Esophagus muscularis mucosa (tissue), 4 donors: ENCODE results near the gene USP20.

ENCODE experiments used
- CTCF ChIP-seq, 3 experiments: fragments of 200-600 bp in 2 of 3; fragments of 450-650 bp in 1 of 3; sonication (generic) in 2 of 3; IDR thresholded peaks; one replicate each; pipeline ENCODE4 v1.5.1; 2017 to 2019; ENCODE audit warnings: antibody characterized with exemption in 3 of 3, mild to moderate bottlenecking in 2 of 3, moderate library complexity in 1 of 3
- EP300 ChIP-seq: sonication (generic); formaldehyde crosslinking; IDR thresholded peaks from one replicate; pipeline ENCODE4 v1.6.1; 2017; ENCODE audit warnings: antibody characterized with exemption
- POLR2A ChIP-seq: fragments of 450-650 bp; IDR thresholded peaks from one replicate; pipeline ENCODE4 v1.6.1; 2017; ENCODE audit warnings: antibody characterized with exemption, moderate library complexity, mild to moderate bottlenecking, low read depth

GRCh38 chr9:129786481-129786880, 48.8 kb upstream of the USP20 start:
- TF ChIP-seq CTCF (IDR thresholded peaks at IDR 0.05): no peak
- no peak for TF ChIP-seq POLR2A
- TF ChIP-seq EP300: no peak
